GM12873 (cell line): ENCODE measurements around the gene PEX5L.

Experiments
- TF ChIP-seq, protein P1 (sequence below): IDR thresholded peaks from 2 replicates; pipeline ENCODE4 v1.5.1; 2012; ENCODE audit warnings: low read depth, mild to moderate bottlenecking, moderate library complexity, low read length, control low read depth; ENCODE audit not compliant: insufficient read depth; ENCODE audit errors: missing control alignments

The PEX5L gene

DNA sequence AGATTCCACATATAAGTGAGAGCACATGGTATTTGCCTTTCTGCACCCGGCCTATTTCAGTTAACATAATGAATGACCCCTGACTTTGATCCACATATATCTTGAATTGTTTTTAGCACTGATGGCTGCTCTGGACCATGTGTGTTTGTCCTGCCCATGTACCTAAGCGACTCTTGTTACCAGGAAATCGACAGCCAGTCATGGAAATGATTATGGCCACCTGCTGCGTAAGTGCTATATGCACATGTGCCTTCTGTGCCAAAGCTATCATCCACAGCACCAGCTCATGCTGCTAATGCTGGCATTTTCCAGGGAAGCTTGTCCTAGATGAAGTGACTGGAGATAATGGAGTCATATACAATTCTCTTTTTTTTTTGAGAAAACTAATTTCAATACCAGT lies 103.7 kb downstream of the PEX5L start:
- TF ChIP-seq, protein P1, sequence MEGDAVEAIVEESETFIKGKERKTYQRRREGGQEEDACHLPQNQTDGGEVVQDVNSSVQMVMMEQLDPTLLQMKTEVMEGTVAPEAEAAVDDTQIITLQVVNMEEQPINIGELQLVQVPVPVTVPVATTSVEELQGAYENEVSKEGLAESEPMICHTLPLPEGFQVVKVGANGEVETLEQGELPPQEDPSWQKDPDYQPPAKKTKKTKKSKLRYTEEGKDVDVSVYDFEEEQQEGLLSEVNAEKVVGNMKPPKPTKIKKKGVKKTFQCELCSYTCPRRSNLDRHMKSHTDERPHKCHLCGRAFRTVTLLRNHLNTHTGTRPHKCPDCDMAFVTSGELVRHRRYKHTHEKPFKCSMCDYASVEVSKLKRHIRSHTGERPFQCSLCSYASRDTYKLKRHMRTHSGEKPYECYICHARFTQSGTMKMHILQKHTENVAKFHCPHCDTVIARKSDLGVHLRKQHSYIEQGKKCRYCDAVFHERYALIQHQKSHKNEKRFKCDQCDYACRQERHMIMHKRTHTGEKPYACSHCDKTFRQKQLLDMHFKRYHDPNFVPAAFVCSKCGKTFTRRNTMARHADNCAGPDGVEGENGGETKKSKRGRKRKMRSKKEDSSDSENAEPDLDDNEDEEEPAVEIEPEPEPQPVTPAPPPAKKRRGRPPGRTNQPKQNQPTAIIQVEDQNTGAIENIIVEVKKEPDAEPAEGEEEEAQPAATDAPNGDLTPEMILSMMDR, result no peak

DNA sequence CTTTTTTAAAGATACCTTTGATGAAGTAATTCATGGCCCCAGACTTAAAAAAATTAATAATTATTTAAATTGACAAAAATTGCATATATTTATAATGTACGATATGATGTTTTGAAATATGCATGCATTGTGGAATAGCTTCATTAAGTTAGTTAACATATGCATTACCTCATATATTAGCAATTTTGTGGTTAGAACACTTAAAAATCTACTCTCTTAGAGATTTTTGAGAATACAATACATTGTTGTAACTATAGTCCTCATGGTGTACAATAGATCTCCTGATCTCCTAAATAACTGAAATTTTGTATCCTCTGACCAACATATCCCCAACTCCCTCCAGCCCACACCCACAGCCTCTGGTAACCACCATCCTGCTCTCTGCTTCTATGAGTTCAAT lies 104.1 kb downstream of the PEX5L start:
- TF ChIP-seq, protein P1, result no peak

DNA sequence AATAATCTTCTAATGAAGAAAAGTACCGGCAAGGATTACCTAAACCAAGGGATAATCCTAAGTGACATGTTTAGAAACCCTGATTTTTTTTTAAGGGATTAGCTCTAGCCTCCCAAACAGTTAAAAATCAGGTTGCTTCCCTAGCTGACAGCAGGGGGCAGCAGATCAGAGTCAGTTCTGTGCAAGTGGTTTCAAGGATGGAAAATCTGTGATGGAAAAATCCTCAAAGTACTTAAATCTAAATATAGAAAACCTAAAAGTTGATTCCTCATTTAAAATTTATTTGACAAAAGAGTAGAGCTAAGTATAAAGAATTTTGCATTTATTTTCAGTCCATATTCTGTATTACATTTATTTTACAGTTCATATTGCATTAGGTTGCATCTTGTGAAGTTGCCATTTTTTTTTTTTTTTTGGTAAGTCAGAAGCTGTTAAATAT lies 107.6 kb downstream of the PEX5L start:
- TF ChIP-seq, protein P1, result peak; percentile 76

DNA sequence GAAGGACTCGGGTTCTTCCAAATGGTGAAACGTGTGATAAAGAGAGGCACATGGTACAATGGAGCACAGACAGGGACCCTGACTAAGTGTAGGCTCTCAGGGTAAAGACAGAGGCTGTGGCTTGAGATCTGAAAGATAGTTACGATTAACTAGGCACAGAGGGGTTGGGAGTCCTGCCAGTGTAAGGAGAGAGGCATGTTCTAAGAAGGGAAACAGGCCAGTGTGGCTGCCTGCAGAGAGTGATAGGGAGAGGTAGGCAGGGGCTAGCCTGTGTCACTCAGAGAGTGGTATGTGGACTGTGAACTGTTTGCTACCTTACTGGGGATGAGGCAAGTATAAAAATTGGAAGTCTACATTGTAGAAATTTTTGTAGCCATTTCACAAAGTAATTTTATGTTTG lies 109.5 kb downstream of the PEX5L start:
- TF ChIP-seq, protein P1, result no peak

DNA sequence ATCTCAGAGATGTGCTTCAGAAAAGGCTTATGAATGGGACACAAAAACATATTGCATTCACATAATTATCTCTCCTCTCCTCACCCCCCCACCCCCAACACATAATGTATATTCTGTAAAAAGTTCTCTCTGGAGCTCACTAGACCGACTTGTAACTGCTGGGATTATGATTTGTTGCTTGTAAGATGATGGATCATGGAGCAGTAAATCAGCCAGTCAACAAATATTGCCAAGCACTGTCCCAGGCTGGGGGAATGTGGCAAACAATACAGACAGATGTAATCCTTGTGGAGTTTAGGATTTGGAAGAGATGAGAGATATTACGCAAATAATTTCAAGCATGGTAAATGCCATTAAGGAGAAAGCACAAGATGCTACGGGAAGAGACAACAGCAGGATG lies 114.8 kb downstream of the PEX5L start:
- TF ChIP-seq, protein P1, result no peak

DNA sequence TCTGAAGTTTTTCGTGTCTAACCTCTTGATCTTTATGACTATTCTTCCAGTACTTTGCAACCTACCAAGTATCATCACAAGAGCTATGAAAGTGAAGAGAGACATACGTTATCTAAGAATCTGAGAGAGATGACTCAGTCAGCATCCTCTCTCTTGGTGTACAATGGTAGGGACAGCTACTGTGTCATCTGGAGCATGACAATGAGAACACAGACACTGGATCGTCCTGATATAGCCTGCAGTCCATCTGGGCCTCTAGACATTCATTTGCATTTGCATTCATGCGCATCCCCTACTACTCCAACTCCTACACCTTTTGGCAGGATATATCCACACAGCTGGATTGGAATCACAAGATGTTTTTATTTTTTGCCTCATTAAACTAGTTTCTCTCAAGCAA lies 115.2 kb downstream of the PEX5L start:
- TF ChIP-seq, protein P1, result no peak

DNA sequence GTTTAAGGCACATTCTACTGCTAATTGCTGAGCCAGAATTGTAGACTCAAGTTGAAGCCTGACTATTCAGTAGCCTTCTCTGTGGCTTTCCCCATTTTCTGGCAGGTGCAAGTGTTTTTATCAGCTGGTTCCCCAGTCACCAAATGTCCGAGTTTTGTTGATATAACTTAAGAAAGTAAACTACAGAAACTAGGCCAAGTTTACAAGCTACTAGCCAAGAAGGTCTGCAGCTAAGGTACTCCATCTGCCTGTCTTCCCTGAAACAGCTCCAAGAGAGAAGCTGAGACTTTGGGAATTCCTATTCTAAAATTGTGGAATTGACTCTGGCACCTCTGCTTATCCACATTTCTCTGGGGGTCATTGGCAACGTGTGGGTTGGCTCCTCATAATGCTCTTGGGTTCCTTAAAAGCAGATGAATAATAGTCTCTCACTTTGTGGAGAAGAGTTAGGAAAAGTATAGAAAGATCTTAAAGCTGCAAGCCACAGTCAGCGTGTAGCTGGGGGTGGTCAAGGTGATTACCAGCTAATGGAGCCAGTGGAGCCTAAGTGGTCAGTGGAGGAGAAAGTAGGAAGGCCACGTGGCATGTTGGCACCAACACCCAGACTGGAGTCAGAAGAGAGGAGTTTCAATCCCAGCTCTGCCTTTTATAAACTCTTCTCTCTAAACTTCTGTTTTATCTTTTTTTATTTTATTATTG lies 128.8 kb downstream of the PEX5L start:
- TF ChIP-seq, protein P1, result no peak
